ENCODE data around the gene GJD3. TPM values are rescaled to one million over a fixed set of nuclear protein-coding genes. Genes with fewer than 3 reads are reported as not detected.
"Not testable (repeated sequence)": the region's sequence is repeated elsewhere in the genome, so short reads cannot be mapped to it uniquely, and the experiment has no call there.

The GJD3 gene
- total and polyA plus RNA-seq, 12 donors, result 0.44 to 8.7 (median 1.9) TPM; not detected in 3

DNA sequence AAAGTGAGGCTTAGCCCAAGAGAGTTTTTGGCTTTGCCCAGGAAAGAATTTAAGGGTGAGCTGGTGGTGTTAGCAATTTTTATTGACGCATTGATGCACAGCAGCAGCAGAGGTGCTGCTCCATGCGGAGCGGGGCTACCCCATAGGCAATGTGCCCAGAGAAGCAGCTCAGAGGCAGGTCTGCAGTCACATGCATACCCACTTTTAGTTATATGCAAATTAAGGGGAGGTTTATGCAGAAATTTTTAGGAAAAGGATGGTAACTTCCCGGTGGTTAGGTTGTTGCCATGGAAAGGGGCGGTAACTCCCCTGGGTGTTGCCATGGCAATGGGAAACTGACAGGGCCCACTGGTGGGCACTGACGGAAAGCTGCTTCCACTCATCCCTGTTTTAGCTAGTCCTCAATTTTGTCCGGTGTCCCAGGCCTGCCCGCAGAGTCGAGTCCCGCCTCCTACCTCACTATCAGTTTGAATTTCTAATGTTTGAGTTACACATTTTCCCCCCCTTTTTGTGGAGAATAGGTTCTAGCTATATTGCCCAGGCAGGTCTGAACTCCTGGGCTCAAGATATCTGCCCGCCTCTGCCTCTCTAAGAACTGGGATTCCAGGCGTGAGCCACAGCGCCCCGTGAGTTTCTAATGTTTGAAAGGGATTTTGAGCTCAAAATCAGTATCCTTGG, 10.4 kb upstream of the GJD3 start:
- 75 to 89% (median 86%) methylated on average over 14 of the region's 14 CpGs for WGBS, 4 donors
- Histone ChIP-seq H3K27me3 (no peaks in the 10 kb centered on the region), H3K9me3 (replicated peaks in 1 of 3) (no peaks in the 10 kb centered on the region), H3K27ac (no peak overlapping the region), H3K36me3 (replicated peaks in 1 of 2) (no peaks in the 10 kb centered on the region), H3K4me3 (no peak overlapping the region), H3K4me1 (replicated peaks in 1 of 2) (no peaks in the 10 kb centered on the region)
- DNase-seq, result peak in 3 of 7 donors; percentile 6 to 38 (median 10)
- intact Hi-C loops (cut with DNase I), result no loop called here
- no peak for TF ChIP-seq POLR2A (IDR thresholded peaks at IDR 0.05)
- TF ChIP-seq, protein P1, sequence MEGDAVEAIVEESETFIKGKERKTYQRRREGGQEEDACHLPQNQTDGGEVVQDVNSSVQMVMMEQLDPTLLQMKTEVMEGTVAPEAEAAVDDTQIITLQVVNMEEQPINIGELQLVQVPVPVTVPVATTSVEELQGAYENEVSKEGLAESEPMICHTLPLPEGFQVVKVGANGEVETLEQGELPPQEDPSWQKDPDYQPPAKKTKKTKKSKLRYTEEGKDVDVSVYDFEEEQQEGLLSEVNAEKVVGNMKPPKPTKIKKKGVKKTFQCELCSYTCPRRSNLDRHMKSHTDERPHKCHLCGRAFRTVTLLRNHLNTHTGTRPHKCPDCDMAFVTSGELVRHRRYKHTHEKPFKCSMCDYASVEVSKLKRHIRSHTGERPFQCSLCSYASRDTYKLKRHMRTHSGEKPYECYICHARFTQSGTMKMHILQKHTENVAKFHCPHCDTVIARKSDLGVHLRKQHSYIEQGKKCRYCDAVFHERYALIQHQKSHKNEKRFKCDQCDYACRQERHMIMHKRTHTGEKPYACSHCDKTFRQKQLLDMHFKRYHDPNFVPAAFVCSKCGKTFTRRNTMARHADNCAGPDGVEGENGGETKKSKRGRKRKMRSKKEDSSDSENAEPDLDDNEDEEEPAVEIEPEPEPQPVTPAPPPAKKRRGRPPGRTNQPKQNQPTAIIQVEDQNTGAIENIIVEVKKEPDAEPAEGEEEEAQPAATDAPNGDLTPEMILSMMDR (IDR thresholded peaks at IDR 0.05), result no peak

DNA sequence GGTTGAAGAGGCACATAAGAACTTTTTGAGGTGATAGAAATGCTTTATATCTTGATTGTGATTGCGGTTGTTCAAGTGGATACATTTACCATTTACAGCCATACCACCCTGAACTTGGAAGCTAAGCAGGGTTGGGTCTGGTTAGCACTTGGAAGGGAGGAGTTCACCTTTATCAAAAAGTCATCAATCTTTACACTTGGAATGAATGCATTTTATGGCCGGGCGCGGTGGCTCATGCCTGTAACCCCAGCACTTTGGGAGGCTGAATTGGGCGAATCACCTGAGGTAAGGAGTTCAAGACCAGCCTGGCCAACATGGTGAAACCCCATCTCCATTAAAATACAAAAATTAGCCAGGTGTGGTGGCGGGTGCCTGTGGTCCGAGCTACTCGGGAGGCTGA, 9.5 kb upstream of the GJD3 start:
- no peaks in the 10 kb centered on the region for H3K9me3 ChIP-seq (replicated peaks in 1 of 3)
- peak in 2 of 7 donors; percentile 1 to 17 for DNase-seq
- 66 to 84% (median 80%) methylated on average over 8 of the region's 8 CpGs for WGBS, 4 donors
- H3K36me3 ChIP-seq (replicated peaks in 1 of 2), result no peaks in the 10 kb centered on the region
- H3K4me1 ChIP-seq (replicated peaks in 1 of 2), result no peaks in the 10 kb centered on the region
- intact Hi-C loops (cut with DNase I), result no loop called here
- no peak for TF ChIP-seq POLR2A (IDR thresholded peaks at IDR 0.05)
- TF ChIP-seq, protein P1 (IDR thresholded peaks at IDR 0.05), result no peak
- no peak overlapping the region for H3K4me3 ChIP-seq
- no peaks in the 10 kb centered on the region for H3K27me3 ChIP-seq
- H3K27ac ChIP-seq, result no peak overlapping the region

DNA sequence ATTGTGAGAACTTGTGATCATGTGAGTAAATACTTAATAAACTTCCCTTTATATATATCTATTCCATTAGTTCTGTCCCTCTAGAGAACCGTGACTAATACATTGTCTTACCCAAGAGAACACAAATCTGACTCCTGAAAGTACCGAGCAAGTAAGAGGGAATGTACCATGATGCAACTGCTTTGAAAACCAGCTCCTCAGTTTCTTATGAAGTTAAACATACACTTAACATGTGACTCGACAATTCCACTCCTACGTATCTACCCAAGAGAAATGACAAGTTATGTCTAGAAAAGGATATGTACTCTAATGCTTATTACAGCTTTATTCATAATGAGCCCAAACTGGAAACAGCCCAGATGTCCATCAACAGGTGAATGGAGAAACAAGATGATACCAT, 8.8 kb upstream of the GJD3 start:
- intact Hi-C loops (cut with DNase I), result no loop called here
- Histone ChIP-seq H3K4me1 (replicated peaks in 1 of 2) (no peaks in the 10 kb centered on the region), H3K27me3 (no peaks in the 10 kb centered on the region), H3K4me3 (no peak overlapping the region), H3K36me3 (replicated peaks in 1 of 2) (no peaks in the 10 kb centered on the region), H3K9me3 (replicated peaks in 1 of 3) (no peaks in the 10 kb centered on the region), H3K27ac (no peak overlapping the region)
- no peak for DNase-seq
- TF ChIP-seq, protein P1 (IDR thresholded peaks at IDR 0.05), result no peak
- TF ChIP-seq POLR2A (IDR thresholded peaks at IDR 0.05), result no peak
- WGBS, 4 donors, result 73 to 88% (median 81%) methylated on average over 4 of the region's 4 CpGs

DNA sequence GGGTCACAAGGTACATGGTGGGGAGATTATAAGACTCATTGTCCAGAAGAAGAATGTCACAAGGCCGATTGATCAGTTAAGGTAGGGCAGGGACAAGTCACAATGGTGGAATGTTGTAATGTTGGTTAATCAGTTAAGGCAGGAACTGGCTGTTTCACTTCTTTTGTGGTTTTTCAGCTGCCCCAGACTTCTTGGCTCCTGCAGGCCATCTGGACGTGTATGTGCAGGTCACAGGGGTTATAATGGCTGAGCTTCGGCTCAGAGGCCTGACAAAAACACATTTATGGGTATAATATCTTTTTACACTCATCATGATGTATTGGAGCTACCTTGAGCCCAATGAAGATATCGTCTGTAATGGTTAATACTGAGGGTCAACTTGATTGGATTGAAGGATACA, 8.1 kb upstream of the GJD3 start:
- DNase-seq, result peak in 1 of 7 donors; percentile 18
- H3K9me3 ChIP-seq (replicated peaks in 1 of 3); intact Hi-C loops (cut with DNase I); H3K4me3 ChIP-seq; H3K4me1 ChIP-seq (replicated peaks in 1 of 2); H3K27me3 ChIP-seq; H3K27ac ChIP-seq; H3K36me3 ChIP-seq (replicated peaks in 1 of 2): not testable (repeated sequence)
- WGBS, 4 donors, result 47 to 62% (median 62%) methylated on average over 4 of the region's 4 CpGs

DNA sequence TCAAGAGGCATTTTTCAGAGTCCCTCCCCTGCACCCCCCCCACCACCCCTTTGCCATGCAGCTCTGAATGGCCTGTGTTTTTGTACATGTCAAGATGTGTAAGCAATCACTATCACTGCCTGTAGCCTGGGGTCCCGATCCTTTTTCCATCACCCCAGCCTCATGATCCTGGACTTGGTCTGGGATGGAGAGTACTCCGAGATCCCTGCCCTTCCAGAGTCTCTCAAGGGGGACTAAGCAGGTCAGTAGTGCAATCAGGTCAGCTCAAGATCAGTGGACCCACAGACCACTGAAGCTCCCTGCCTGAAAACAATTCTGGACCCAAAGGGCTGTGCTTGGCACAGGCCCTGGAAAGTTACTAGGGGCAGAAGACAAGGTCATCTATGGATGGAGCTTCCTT, 7.5 kb upstream of the GJD3 start:
- WGBS, 4 donors, result 87 to 100% (median 92%) methylated on average over 1 to 2 of the region's 2 CpGs
- Histone ChIP-seq H3K27me3 (no peaks in the 10 kb centered on the region), H3K36me3 (replicated peaks in 1 of 2) (no peaks in the 10 kb centered on the region), H3K9me3 (replicated peaks in 1 of 3) (no peaks in the 10 kb centered on the region), H3K4me3 (no peak overlapping the region), H3K27ac (no peak overlapping the region), H3K4me1 (replicated peaks in 1 of 2) (no peaks in the 10 kb centered on the region)
- TF ChIP-seq POLR2A (IDR thresholded peaks at IDR 0.05), result no peak
- TF ChIP-seq, protein P1 (IDR thresholded peaks at IDR 0.05), result no peak
- intact Hi-C loops (cut with DNase I), result no loop called here
- DNase-seq, result peak in 1 of 7 donors; percentile 17
